ENCODE data around the gene DNAAF3.
"Not testable (repeated sequence)": the region's sequence is repeated elsewhere in the genome, so short reads cannot be mapped to it uniquely, and the experiment has no call there.

The DNAAF3 gene

DNA sequence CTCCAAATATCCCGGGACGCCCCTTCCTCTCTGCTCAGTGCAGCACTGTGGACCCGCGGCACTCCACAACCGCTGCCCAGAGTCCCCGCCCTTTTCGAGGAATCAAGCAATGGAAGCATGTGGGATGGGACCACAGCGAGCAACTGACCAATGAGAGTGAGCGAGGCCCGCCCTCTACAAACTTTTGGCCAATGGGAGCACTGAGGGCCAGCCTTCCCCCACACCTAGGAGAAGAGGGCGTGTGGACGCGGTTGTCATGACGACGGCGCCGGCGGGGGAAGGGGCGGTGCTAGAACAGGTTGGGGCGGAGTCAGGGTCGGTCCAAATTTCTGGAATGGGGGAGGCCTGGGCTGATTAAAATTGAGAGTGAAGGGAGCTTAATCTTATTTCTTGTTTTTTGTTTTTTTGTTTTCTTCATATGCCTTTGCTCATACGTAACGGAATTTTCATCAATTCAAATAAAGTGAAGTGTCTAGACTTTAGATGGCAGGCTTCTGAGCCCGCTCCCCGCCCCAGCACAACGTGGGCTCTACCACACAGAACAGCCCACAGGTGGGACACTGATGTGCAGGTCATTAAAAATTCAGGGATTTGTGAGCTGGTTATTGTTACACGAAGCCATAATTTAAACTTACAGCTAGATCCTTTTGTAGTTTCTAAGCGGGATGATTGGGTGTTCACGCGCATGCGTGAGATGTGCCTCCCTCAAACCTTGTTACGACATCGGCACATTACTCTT, at the start of gene DNAAF3:
TSS of gene DNAAF3 (minus strand) at position 84 of the 739 bp plus-strand sequence. CDS start 200 bp downstream, outside the sequence.
- DNase-seq (ENCODE audit: low spot score): peak; percentile 98

DNA sequence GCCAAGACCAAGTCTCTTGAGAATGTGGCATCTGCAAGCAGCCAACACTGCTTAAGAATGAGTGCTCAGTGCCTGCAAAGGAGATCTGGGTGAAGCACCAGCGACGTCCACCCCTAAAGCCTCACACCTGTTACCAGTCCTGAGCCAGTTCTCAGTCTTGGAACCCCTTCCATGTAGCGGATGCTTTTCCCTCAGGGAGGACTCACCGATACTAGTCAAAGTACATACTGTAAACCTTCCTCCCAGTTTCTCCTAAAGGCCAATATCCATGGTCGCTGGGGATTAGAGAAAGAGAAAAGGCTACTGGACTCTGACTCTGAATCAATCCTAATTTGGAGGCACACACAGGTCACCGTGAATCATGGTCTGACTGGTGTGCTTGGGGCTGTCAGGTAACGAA, 47.1 kb upstream of the DNAAF3 start:
- DNase-seq (ENCODE audit: low spot score): no peak

GRCh38 chr19:55212447-55212846, 46.0 kb upstream of the DNAAF3 start:
- peak; percentile 81 for DNase-seq (ENCODE audit: low spot score)

DNA sequence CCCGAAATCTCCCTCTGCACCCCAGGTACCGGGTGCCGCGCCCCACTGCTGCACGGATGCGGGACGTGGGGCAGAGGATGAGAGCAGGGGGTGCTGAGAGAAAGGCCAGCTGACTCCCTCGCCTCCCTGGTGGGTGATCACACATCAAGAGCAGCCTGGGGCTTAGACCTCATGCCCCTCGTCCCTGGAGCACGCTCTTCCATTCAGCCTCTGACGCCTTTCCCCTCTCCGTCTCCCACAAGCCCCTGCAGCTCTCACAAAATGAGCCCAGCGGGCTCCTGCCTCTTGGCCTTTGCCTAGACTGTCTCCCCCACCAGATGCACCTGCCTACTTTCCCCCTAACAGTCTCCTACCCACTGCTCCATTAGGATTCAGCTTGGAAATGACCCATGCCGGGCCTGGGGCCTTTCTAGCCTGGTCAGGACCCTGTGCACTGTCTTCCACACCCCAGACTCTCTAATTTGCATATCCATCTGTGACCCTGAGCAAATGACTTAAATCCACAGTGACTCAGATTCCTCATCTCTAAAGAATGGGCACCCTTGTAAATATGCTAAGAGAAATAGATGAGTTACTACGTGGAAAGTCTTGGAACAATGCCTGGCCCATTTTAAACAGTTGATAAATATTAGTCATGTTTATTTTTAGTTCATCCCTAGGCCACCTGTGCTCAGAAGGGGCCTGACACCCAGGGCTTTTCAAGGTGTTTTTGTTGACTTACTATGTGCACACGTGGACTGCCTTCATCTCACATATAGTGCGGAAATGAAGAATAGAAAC, 43.5 kb upstream of the DNAAF3 start:
- DNase-seq (ENCODE audit: low spot score): no peak

GRCh38 chr19:55208880-55209692, 42.7 kb upstream of the DNAAF3 start, which contains the start of gene PTPRH:
Gene PTPRH, minus strand, starts transcription at chr19:55209501. Its CDS starts 68 bp downstream, at chr19:55209433.
- no peak for DNase-seq (ENCODE audit: low spot score)

DNA sequence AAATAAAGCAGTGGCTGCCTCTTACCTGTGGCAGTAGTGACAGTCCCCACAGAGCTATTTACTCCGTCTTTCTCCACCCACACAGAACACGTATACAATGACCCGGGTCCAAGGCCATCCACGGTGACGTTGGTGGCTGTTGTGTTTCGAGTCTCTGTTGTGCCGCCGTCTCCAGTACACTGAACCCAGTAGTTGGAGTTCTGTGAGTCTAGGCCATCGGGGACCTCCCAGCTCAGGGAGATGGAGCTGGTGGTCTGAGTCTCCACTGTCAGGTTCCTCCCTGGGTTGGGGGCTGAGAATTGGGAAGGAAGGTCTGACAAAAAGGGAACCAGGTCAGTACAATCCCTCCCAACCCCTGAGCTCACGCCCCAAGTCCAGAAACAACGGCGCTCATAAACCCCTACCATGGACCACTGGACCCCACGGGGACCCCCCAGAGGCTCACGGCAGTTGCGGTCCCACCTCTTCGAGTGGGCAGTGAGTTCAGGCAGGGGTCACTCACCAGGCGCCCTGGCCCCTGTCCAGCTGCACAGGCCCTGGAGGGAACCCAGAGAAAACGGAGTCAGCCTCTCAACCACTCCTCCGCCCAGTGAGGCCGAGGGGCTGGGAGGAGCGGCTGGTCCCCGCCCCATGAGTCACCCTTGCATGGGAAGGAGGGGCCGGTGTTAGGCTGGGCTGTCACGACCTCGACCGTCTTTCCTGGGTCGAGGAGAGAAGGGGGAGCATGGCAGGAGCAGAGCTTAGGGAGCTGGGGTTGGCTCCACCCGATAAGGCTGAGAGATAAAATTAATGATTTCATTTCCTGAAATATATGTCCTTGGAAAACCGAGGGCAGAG, 40.5 kb upstream of the DNAAF3 start:
- no peak for DNase-seq (ENCODE audit: low spot score)

GRCh38 chr19:55202199-55202598, 35.8 kb upstream of the DNAAF3 start:
- DNase-seq (ENCODE audit: low spot score): not testable (repeated sequence)

DNA sequence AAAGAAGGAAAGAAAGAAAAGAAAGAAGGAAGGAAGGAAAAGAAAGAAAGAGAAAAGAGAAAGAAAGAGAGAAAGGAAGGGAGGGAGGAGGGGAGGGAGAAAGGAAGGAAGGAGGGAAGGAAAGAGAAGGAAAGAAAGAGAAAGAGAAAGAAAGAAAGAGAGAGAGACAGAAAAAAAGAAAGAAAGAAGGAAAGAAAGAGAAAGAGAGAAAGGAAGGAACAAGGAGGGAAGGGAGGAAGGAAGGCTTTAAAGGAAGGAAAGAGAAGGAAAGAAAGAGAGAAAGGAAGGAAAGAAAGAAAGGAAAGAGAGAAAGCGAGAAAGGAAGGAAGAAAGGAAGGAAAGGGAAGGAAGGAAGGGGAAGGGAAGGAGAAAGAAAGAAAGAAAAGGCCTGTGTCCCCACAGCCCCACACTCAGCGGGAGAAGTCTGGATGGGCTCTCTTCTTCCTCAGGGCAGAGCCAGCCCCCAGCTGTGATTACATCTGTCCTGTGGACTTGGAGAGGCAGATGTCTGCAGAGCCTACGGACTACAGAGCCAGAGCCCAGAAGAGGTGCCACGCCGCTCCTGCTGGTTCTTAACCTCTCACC, 33.3 kb upstream of the DNAAF3 start:
- no peak for DNase-seq (ENCODE audit: low spot score)

GRCh38 chr19:55198651-55199050, 32.2 kb upstream of the DNAAF3 start:
- DNase-seq (ENCODE audit: low spot score): no peak

DNA sequence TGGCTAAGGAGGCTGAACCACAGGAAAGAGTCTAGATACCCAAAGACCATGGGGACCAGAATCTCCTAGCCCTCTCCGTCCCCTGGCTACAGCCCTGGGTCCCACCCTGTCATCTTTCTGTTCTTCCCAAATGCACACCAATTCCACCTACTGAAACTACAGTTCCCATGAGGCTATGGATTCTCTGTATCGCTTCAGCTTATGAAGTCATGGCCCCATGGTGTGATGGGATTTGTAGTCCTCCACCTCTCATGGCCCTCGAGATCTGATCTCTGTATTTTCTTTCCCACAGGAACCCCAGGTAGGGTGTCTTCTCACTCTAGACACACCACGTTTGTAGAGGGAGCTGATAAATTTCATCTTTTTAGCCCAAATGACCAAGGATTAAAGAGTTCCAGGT, 31.1 kb upstream of the DNAAF3 start:
- DNase-seq (ENCODE audit: low spot score): peak; percentile 77

DNA sequence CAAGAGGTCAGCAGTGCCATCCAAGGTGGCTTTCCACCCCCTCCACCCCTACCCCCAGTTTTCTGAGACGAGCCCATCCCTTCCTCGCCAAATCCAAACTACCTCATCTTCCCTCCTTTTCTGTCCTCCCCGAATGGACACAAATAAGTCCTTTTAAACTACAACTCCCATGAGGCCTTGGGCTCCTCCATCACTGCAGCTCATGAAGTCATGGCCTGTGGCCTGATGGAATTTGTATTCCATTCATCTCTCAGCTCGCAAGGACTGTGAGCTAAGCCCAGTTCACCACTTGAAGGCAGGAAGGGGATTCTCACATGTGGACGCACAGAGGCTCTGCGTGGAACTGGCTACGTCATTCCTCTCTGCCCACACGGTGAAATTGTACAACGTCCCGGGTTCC, 30.4 kb upstream of the DNAAF3 start:
- DNase-seq (ENCODE audit: low spot score): peak; percentile 51

DNA sequence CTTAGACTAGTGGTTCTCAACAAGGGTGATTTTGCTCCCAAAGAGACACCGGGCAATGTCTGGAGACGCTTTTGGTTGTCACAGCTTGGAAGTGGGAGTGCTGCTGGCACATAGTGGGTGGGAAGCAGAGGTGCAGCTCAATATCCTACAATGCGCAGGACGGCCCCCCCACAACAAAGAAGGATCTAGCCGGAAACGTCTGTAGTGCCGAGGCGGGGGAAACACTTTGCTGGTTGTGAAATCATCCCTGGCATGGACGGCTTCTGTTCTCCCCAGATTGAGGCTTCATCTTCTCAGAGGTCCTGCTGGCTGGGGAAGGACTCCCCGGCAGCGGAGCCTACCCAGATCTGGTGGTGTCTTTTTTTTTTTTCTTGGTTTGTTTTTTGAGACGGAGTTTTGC, 27.1 kb upstream of the DNAAF3 start:
- DNase-seq (ENCODE audit: low spot score): no peak

DNA sequence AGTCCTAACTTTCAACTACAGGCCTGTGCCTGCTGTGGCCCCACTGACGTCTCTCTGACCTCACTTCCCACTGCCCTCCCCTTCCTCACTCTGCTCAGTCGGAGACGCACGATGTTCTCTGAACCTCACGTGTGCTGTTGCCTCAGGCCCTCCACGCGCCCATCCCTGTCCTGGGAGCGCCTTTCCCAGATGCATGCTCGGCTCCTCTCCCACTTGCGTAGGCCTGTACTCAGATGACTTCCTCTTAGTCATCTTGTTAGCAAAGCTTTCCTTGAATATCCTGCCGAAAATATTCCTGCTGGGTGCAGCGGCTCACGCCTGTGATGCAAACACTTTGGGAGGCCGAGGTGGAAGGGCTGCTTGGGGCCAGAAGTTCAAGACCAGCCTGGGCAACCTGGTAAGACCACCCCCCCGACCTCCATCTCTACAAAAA, 23.0 kb upstream of the DNAAF3 start:
- no peak for DNase-seq (ENCODE audit: low spot score)

DNA sequence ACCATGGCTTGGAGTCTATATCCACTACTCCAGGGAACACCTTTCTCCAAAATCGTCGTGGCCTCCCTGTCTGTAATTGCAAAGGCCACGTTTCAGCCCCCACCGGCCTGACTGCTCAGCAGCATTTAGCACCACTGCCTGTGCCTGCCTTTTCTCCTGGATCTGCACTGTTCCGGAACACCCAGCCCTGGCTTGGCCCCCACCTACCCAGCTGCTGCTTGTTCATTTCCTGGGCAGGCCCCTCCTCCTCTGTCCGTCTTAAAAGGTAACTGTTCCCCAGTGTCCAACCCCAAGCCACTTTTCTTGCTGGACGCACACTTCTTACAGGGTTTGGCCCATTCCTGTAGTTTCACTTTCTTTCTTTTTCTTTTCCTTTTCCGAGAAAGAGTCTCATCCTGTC, 22.2 kb upstream of the DNAAF3 start:
- DNase-seq (ENCODE audit: low spot score): no peak

DNA sequence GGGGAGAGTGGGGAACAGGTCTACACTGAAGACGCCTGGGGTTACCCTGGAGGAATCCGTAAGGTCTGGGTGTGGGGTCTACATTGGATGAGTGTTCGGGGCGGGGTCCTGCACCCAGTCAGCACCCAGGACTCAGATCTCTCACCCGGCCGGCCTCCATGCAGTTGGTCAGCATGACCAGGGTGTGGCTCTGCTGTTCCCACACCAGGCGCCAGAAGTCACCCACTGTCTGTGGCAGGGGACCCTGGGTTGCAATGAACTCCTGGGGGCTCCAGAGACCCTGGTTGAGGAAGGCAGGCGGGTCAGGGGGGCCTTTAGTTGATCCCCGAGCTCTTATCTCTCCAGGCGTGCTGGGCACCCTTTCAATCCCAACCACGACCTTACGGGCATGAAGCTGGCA, 19.7 kb upstream of the DNAAF3 start:
- DNase-seq (ENCODE audit: low spot score): no peak

GRCh38 chr19:55181740-55182139, 15.3 kb upstream of the DNAAF3 start:
- DNase-seq (ENCODE audit: low spot score): no peak

GRCh38 chr19:55179606-55180484, 13.4 kb upstream of the DNAAF3 start, which contains the start of gene SYT5:
Gene SYT5, minus strand, starts transcription at chr19:55180289. Its CDS starts 1,248 bp downstream, at chr19:55179041.
- no peak for DNase-seq (ENCODE audit: low spot score)

GRCh38 chr19:55178781-55179599, 12.6 kb upstream of the DNAAF3 start:
- DNase-seq (ENCODE audit: low spot score): peak; percentile 97

DNA sequence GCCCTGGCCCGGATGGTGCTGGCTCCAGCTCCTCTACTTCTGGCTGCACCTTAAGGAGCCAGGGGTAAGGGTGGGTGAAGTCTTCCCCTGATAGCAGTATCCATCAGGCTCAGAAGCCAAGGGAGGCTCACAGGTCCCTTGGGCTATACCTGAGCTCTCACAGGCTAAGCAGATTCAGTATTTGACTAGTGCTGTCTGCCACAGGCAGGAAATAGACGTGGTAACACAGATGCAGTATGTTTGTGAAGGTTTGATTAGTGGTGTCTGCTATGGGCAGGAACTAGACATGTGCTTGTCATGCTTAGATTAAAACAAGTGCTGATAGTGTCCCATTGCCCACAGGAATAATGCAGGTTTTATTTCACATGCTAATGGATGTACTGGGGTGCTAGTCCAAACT, 9.7 kb upstream of the DNAAF3 start:
- peak; percentile 71 for DNase-seq (ENCODE audit: low spot score)
